HepG2 (cell line): Measurements from ENCODE around the gene LIFR. TPM values are rescaled to one million over a fixed set of nuclear protein-coding genes. Genes with fewer than 3 reads are reported as not detected.

Source experiments
- ATAD3A ChIP-seq: sonication (generic); formaldehyde crosslinking; IDR thresholded peaks from 2 replicates; pipeline ENCODE4 v1.4.0; 2020; ENCODE audit warnings: missing genetic modification reagents
- HIC2 ChIP-seq: sonication (generic); formaldehyde crosslinking; IDR thresholded peaks from 2 replicates; pipeline ENCODE4 v1.9.0; 2022; ENCODE audit warnings: low read depth, missing genetic modification reagents
- MAFK ChIP-seq, 2 experiments: IDR thresholded peaks in 1 of 2; conservative IDR thresholded peaks in 1 of 2; 2 replicates each; pipeline ENCODE4 v1.6.1; 2011; ENCODE audit warnings: improper control_type of control experiment in 2 of 2, low read length in 2 of 2
- MLX ChIP-seq: IDR thresholded peaks from 2 replicates; pipeline ENCODE4 v1.6.1; 2016
- RFX5 ChIP-seq: IDR thresholded peaks from 2 replicates; pipeline ENCODE4 v1.6.1; 2011; ENCODE audit warnings: low read depth, low read length, improper control_type of control experiment
- SOX13 ChIP-seq, 3 experiments: fragments of 450-650 bp in 1 of 3; sonication (generic) in 1 of 3; formaldehyde crosslinking in 1 of 3; IDR thresholded peaks in 2 of 3; conservative IDR thresholded peaks in 1 of 3; 2 replicates each; pipeline versions ENCODE4 v1.5.0 to v1.6.1; 2016 to 2020; ENCODE audit warnings: antibody characterized with exemption in 1 of 3, mild to moderate bottlenecking in 1 of 3, missing compliant biosample characterization in 1 of 3, missing genetic modification reagents in 1 of 3, moderate library complexity in 1 of 3
- SP5 ChIP-seq: IDR thresholded peaks from 2 replicates; pipeline ENCODE4 v1.6.1; 2016; ENCODE audit warnings: low read depth, borderline replicate concordance
- ZBTB42 ChIP-seq: sonication (generic); formaldehyde crosslinking; IDR thresholded peaks from 2 replicates; pipeline ENCODE4 v1.5.0; 2020; ENCODE audit warnings: mild to moderate bottlenecking, missing genetic modification reagents
- ZFP62 ChIP-seq: sonication (generic); formaldehyde crosslinking; IDR thresholded peaks from 2 replicates; pipeline ENCODE4 v1.4.0; 2020; ENCODE audit warnings: missing genetic modification reagents
- ZNF205 ChIP-seq: IDR thresholded peaks from 2 replicates; pipeline ENCODE4 v1.6.1; 2018; ENCODE audit warnings: missing biosample characterization, missing genetic modification reagents
- polyA plus RNA-seq, 8 experiments: library from polyadenylated mRNA; depleted of rRNA in 3 of 8; stranded (reverse) in 7 of 8; unstranded in 1 of 8; fragments of >200 nt; fragmentation: Illumina TruSeq in 4 of 8; extraction: Trizol in 4 of 8; gene quantifications; 2 replicates each; pipeline versions ENCODE4 v1.2.1 to v1.2.3, GENCODE V29; 2011 to 2016; ENCODE audit warnings: low read depth in 4 of 8, missing spikeins in 1 of 8, mixed read lengths in 1 of 8; ENCODE audit not compliant: insufficient read depth in 1 of 8
- total RNA-seq, 5 experiments: library from RNA; depleted of rRNA; stranded (reverse); fragments of >200 nt; fragmentation: Illumina TruSeq; extraction: Trizol; gene quantifications; 2 replicates each; pipeline ENCODE4 v1.2.3, GENCODE V29; 2016; ENCODE audit warnings: low read depth in 1 of 5
- TF ChIP-seq, protein P1 (sequence below): sonication (generic); formaldehyde crosslinking; IDR thresholded peaks from one replicate; pipeline ENCODE4 v1.5.1; 2020; ENCODE audit warnings: mild to moderate bottlenecking, missing genetic modification reagents; ENCODE audit errors: not compliant biosample characterization
- TF ChIP-seq, protein P2 (sequence below): sonication (generic); formaldehyde crosslinking; IDR thresholded peaks from 2 replicates; pipeline ENCODE4 v1.4.0; 2020; ENCODE audit warnings: missing genetic modification reagents, borderline replicate concordance
- TF ChIP-seq, protein P3 (sequence below): sonication (generic); formaldehyde crosslinking; IDR thresholded peaks from 2 replicates; pipeline ENCODE4 v1.5.0; 2020; ENCODE audit warnings: mild to moderate bottlenecking, missing genetic modification reagents

Gene LIFR
- total and polyA plus RNA-seq, 2 of the 13 experiments (the other 11 are each of a cell fraction or from before 2014, with no cell fraction given): 6.3 to 25.2 TPM

GRCh38 chr5:38535248-38535750 lies 21.1 kb downstream of the LIFR start (continued):
- TF ChIP-seq, protein P1, sequence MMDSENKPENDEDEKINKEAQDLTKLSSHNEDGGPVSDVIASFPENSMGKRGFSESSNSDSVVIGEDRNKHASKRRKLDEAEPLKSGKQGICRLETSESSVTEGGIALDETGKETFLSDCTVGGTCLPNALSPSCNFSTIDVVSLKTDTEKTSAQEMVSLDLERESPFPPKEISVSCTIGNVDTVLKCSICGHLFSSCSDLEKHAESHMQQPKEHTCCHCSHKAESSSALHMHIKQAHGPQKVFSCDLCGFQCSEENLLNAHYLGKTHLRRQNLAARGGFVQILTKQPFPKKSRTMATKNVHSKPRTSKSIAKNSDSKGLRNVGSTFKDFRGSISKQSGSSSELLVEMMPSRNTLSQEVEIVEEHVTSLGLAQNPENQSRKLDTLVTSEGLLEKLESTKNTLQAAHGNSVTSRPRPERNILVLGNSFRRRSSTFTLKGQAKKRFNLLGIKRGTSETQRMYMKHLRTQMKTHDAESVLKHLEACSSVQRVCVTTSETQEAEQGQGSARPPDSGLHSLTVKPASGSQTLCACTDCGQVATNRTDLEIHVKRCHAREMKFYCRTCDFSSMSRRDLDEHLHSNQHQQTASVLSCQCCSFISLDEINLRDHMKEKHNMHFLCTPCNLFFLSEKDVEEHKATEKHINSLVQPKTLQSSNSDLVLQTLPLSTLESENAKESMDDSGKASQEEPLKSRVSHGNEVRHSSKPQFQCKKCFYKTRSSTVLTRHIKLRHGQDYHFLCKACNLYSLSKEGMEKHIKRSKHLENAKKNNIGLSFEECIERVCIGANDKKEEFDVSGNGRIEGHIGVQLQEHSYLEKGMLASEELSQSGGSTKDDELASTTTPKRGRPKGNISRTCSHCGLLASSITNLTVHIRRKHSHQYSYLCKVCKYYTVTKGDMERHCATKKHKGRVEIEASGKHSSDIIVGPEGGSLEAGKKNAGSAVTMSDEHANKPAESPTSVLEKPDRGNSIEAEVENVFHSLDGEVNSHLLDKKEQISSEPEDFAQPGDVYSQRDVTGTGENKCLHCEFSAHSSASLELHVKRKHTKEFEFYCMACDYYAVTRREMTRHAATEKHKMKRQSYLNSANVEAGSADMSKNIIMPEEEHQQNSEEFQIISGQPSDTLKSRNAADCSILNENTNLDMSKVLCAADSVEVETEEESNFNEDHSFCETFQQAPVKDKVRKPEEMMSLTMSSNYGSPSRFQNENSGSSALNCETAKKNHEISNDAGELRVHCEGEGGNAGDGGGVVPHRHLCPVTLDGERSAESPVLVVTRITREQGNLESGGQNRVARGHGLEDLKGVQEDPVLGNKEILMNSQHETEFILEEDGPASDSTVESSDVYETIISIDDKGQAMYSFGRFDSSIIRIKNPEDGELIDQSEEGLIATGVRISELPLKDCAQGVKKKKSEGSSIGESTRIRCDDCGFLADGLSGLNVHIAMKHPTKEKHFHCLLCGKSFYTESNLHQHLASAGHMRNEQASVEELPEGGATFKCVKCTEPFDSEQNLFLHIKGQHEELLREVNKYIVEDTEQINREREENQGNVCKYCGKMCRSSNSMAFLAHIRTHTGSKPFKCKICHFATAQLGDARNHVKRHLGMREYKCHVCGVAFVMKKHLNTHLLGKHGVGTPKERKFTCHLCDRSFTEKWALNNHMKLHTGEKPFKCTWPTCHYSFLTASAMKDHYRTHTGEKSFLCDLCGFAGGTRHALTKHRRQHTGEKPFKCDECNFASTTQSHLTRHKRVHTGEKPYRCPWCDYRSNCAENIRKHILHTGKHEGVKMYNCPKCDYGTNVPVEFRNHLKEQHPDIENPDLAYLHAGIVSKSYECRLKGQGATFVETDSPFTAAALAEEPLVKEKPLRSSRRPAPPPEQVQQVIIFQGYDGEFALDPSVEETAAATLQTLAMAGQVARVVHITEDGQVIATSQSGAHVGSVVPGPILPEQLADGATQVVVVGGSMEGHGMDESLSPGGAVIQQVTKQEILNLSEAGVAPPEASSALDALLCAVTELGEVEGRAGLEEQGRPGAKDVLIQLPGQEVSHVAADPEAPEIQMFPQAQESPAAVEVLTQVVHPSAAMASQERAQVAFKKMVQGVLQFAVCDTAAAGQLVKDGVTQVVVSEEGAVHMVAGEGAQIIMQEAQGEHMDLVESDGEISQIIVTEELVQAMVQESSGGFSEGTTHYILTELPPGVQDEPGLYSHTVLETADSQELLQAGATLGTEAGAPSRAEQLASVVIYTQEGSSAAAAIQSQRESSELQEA (CRISPR knock-in tag): no peak
- TF ChIP-seq, protein P2, sequence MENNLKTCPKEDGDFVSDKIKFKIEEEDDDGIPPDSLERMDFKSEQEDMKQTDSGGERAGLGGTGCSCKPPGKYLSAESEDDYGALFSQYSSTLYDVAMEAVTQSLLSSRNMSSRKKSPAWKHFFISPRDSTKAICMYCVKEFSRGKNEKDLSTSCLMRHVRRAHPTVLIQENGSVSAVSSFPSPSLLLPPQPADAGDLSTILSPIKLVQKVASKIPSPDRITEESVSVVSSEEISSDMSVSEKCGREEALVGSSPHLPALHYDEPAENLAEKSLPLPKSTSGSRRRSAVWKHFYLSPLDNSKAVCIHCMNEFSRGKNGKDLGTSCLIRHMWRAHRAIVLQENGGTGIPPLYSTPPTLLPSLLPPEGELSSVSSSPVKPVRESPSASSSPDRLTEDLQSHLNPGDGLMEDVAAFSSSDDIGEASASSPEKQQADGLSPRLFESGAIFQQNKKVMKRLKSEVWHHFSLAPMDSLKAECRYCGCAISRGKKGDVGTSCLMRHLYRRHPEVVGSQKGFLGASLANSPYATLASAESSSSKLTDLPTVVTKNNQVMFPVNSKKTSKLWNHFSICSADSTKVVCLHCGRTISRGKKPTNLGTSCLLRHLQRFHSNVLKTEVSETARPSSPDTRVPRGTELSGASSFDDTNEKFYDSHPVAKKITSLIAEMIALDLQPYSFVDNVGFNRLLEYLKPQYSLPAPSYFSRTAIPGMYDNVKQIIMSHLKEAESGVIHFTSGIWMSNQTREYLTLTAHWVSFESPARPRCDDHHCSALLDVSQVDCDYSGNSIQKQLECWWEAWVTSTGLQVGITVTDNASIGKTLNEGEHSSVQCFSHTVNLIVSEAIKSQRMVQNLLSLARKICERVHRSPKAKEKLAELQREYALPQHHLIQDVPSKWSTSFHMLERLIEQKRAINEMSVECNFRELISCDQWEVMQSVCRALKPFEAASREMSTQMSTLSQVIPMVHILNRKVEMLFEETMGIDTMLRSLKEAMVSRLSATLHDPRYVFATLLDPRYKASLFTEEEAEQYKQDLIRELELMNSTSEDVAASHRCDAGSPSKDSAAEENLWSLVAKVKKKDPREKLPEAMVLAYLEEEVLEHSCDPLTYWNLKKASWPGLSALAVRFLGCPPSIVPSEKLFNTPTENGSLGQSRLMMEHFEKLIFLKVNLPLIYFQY (CRISPR knock-in tag): no peak
- TF ChIP-seq MLX (CRISPR knock-in tag) (no peak), SP5 (CRISPR knock-in tag) (peak; percentile 69), RFX5 (no peak), ZNF205 (CRISPR knock-in tag) (no peak), SOX13 (IDR thresholded peaks at IDR 0.05) (no peak), SOX13 (CRISPR knock-in tag; conservative IDR thresholded peaks at IDR 0.05 in 1 of 2, IDR thresholded peaks at IDR 0.05 in 1 of 2) (0 out of 4 replicates have a peak, but pooled peaks of 1 of the 2 experiments have one; percentile 37), HIC2 (CRISPR knock-in tag) (no peak), MAFK (conservative IDR thresholded peaks at IDR 0.05 in 1 of 2, IDR thresholded peaks at IDR 0.05 in 1 of 2; ENCODE audit: low read length in 2 of 2) (no peak), ZBTB42 (no peak), ATAD3A (CRISPR knock-in tag) (no peak), ZFP62 (CRISPR knock-in tag) (no peak)
- TF ChIP-seq, protein P3, sequence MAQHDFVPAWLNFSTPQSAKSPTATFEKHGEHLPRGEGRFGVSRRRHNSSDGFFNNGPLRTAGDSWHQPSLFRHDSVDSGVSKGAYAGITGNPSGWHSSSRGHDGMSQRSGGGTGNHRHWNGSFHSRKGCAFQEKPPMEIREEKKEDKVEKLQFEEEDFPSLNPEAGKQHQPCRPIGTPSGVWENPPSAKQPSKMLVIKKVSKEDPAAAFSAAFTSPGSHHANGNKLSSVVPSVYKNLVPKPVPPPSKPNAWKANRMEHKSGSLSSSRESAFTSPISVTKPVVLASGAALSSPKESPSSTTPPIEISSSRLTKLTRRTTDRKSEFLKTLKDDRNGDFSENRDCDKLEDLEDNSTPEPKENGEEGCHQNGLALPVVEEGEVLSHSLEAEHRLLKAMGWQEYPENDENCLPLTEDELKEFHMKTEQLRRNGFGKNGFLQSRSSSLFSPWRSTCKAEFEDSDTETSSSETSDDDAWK (CRISPR knock-in tag): no peak
